ENCODE data around the gene TMIGD1.

The TMIGD1 gene

GRCh38 chr17:30376621-30377452, 43.0 kb upstream of the TMIGD1 start:
- Histone ChIP-seq H3K4me1 (ENCODE audit: control insufficient read depth in 1 of 2, insufficient read depth in 2 of 2, low read length in 2 of 2) (peaks cover 5 to 21% of the 10 kb centered on the region in 2 donors), H3K36me3 (ENCODE audit: control insufficient read depth in 1 of 2, insufficient read depth in 2 of 2, low read length in 2 of 2) (no peaks in the 10 kb centered on the region), H3K4me3 (ENCODE audit: low read depth in 1 of 2, low read length in 2 of 2) (no peak overlapping the region), H3K9me3 (ENCODE audit: control insufficient read depth in 1 of 2, low read length in 2 of 2) (no peaks in the 10 kb centered on the region), H3K27me3 (ENCODE audit: low read depth, low read length) (no peaks in the 10 kb centered on the region), H3K27ac (ENCODE audit: low read length) (no peak overlapping the region)

- no peaks in the 10 kb centered on the region for H3K9me3 ChIP-seq (ENCODE audit: control insufficient read depth in 1 of 2, low read length in 2 of 2)
- no peaks in the 10 kb centered on the region for H3K27me3 ChIP-seq (ENCODE audit: low read depth, low read length)
- H3K4me1 ChIP-seq (ENCODE audit: control insufficient read depth in 1 of 2, insufficient read depth in 2 of 2, low read length in 2 of 2), result peaks cover 5 to 11% of the 10 kb centered on the region in 2 donors
- H3K36me3 ChIP-seq (ENCODE audit: control insufficient read depth in 1 of 2, insufficient read depth in 2 of 2, low read length in 2 of 2), result no peaks in the 10 kb centered on the region
- no peak overlapping the region for H3K4me3 ChIP-seq (ENCODE audit: low read depth in 1 of 2, low read length in 2 of 2)
- no peak overlapping the region for H3K27ac ChIP-seq (ENCODE audit: low read length)
These were observed 41.8 kb upstream of the TMIGD1 start for GRCh38 chr17:30375661-30376060.

- peaks cover 0 to 4% of the 10 kb centered on the region in 2 donors for H3K4me1 ChIP-seq (ENCODE audit: control insufficient read depth in 1 of 2, insufficient read depth in 2 of 2, low read length in 2 of 2)
- no peaks in the 10 kb centered on the region for H3K9me3 ChIP-seq (ENCODE audit: control insufficient read depth in 1 of 2, low read length in 2 of 2)
- no peak overlapping the region for H3K27ac ChIP-seq (ENCODE audit: low read length)
- no peaks in the 10 kb centered on the region for H3K36me3 ChIP-seq (ENCODE audit: control insufficient read depth in 1 of 2, insufficient read depth in 2 of 2, low read length in 2 of 2)
- H3K4me3 ChIP-seq (ENCODE audit: low read depth in 1 of 2, low read length in 2 of 2), result no peak overlapping the region
- no peaks in the 10 kb centered on the region for H3K27me3 ChIP-seq (ENCODE audit: low read depth, low read length)
These were observed 38.9 kb upstream of the TMIGD1 start for GRCh38 chr17:30372755-30373154.

GRCh38 chr17:30369995-30370394, 36.1 kb upstream of the TMIGD1 start:
- H3K27me3 ChIP-seq (ENCODE audit: low read depth, low read length), result no peaks in the 10 kb centered on the region
- no peak overlapping the region for H3K27ac ChIP-seq (ENCODE audit: low read length)
- H3K4me3 ChIP-seq (ENCODE audit: low read depth in 1 of 2, low read length in 2 of 2), result no peak overlapping the region
- H3K36me3 ChIP-seq (ENCODE audit: control insufficient read depth in 1 of 2, insufficient read depth in 2 of 2, low read length in 2 of 2), result no peaks in the 10 kb centered on the region
- H3K9me3 ChIP-seq (ENCODE audit: control insufficient read depth in 1 of 2, low read length in 2 of 2), result no peaks in the 10 kb centered on the region
- H3K4me1 ChIP-seq (ENCODE audit: control insufficient read depth in 1 of 2, insufficient read depth in 2 of 2, low read length in 2 of 2), result peaks cover 0 to 4% of the 10 kb centered on the region in 2 donors

- Histone ChIP-seq H3K4me3 (ENCODE audit: low read depth in 1 of 2, low read length in 2 of 2) (no peak overlapping the region), H3K27me3 (ENCODE audit: low read depth, low read length) (no peaks in the 10 kb centered on the region), H3K4me1 (ENCODE audit: control insufficient read depth in 1 of 2, insufficient read depth in 2 of 2, low read length in 2 of 2) (peaks cover 0 to 4% of the 10 kb centered on the region in 2 donors), H3K9me3 (ENCODE audit: control insufficient read depth in 1 of 2, low read length in 2 of 2) (no peaks in the 10 kb centered on the region), H3K27ac (ENCODE audit: low read length) (no peak overlapping the region), H3K36me3 (ENCODE audit: control insufficient read depth in 1 of 2, insufficient read depth in 2 of 2, low read length in 2 of 2) (no peaks in the 10 kb centered on the region)
These were observed 35.3 kb upstream of the TMIGD1 start for GRCh38 chr17:30368912-30369720.

GRCh38 chr17:30366536-30366935, 32.7 kb upstream of the TMIGD1 start:
- no peaks in the 10 kb centered on the region for H3K27me3 ChIP-seq (ENCODE audit: low read depth, low read length)
- H3K4me3 ChIP-seq (ENCODE audit: low read depth in 1 of 2, low read length in 2 of 2), result no peak overlapping the region
- H3K9me3 ChIP-seq (ENCODE audit: control insufficient read depth in 1 of 2, low read length in 2 of 2), result no peaks in the 10 kb centered on the region
- H3K36me3 ChIP-seq (ENCODE audit: control insufficient read depth in 1 of 2, insufficient read depth in 2 of 2, low read length in 2 of 2), result no peaks in the 10 kb centered on the region
- peaks cover 0 to 4% of the 10 kb centered on the region in 2 donors for H3K4me1 ChIP-seq (ENCODE audit: control insufficient read depth in 1 of 2, insufficient read depth in 2 of 2, low read length in 2 of 2)
- H3K27ac ChIP-seq (ENCODE audit: low read length), result no peak overlapping the region

GRCh38 chr17:30363715-30364202, 29.9 kb upstream of the TMIGD1 start:
- no peaks in the 10 kb centered on the region for H3K27me3 ChIP-seq (ENCODE audit: low read depth, low read length)
- no peaks in the 10 kb centered on the region for H3K9me3 ChIP-seq (ENCODE audit: control insufficient read depth in 1 of 2, low read length in 2 of 2)
- H3K36me3 ChIP-seq (ENCODE audit: control insufficient read depth in 1 of 2, insufficient read depth in 2 of 2, low read length in 2 of 2), result no peaks in the 10 kb centered on the region
- H3K27ac ChIP-seq (ENCODE audit: low read length), result no peak overlapping the region
- no peaks in the 10 kb centered on the region for H3K4me1 ChIP-seq (ENCODE audit: control insufficient read depth in 1 of 2, insufficient read depth in 2 of 2, low read length in 2 of 2)
- H3K4me3 ChIP-seq (ENCODE audit: low read depth in 1 of 2, low read length in 2 of 2), result no peak overlapping the region

- H3K4me1 ChIP-seq (ENCODE audit: control insufficient read depth in 1 of 2, insufficient read depth in 2 of 2, low read length in 2 of 2), result no peaks in the 10 kb centered on the region
- H3K27ac ChIP-seq (ENCODE audit: low read length), result no peak overlapping the region
- no peaks in the 10 kb centered on the region for H3K9me3 ChIP-seq (ENCODE audit: control insufficient read depth in 1 of 2, low read length in 2 of 2)
- H3K4me3 ChIP-seq (ENCODE audit: low read depth in 1 of 2, low read length in 2 of 2), result no peak overlapping the region
- no peaks in the 10 kb centered on the region for H3K27me3 ChIP-seq (ENCODE audit: low read depth, low read length)
- H3K36me3 ChIP-seq (ENCODE audit: control insufficient read depth in 1 of 2, insufficient read depth in 2 of 2, low read length in 2 of 2), result no peaks in the 10 kb centered on the region
These were observed 28.0 kb upstream of the TMIGD1 start for GRCh38 chr17:30361766-30362279.

GRCh38 chr17:30360086-30360808, 26.4 kb upstream of the TMIGD1 start:
- Histone ChIP-seq H3K36me3 (ENCODE audit: control insufficient read depth in 1 of 2, insufficient read depth in 2 of 2, low read length in 2 of 2) (no peaks in the 10 kb centered on the region), H3K27me3 (ENCODE audit: low read depth, low read length) (no peaks in the 10 kb centered on the region), H3K4me1 (ENCODE audit: control insufficient read depth in 1 of 2, insufficient read depth in 2 of 2, low read length in 2 of 2) (no peaks in the 10 kb centered on the region), H3K27ac (ENCODE audit: low read length) (no peak overlapping the region), H3K9me3 (ENCODE audit: control insufficient read depth in 1 of 2, low read length in 2 of 2) (no peaks in the 10 kb centered on the region), H3K4me3 (ENCODE audit: low read depth in 1 of 2, low read length in 2 of 2) (no peak overlapping the region)

GRCh38 chr17:30358055-30358760, 24.4 kb upstream of the TMIGD1 start:
- Histone ChIP-seq H3K27me3 (ENCODE audit: low read depth, low read length) (no peaks in the 10 kb centered on the region), H3K27ac (ENCODE audit: low read length) (no peak overlapping the region), H3K9me3 (ENCODE audit: control insufficient read depth in 1 of 2, low read length in 2 of 2) (no peaks in the 10 kb centered on the region), H3K36me3 (ENCODE audit: control insufficient read depth in 1 of 2, insufficient read depth in 2 of 2, low read length in 2 of 2) (no peaks in the 10 kb centered on the region), H3K4me1 (ENCODE audit: control insufficient read depth in 1 of 2, insufficient read depth in 2 of 2, low read length in 2 of 2) (no peaks in the 10 kb centered on the region), H3K4me3 (ENCODE audit: low read depth in 1 of 2, low read length in 2 of 2) (no peak overlapping the region)
